ENCODE measurements around the gene TNFSF9. TPM values are rescaled to one million over a fixed set of nuclear protein-coding genes. Genes with fewer than 3 reads are reported as not detected.

The TNFSF9 gene
- total RNA-seq, 1 donor: 16.6 TPM

DNA sequence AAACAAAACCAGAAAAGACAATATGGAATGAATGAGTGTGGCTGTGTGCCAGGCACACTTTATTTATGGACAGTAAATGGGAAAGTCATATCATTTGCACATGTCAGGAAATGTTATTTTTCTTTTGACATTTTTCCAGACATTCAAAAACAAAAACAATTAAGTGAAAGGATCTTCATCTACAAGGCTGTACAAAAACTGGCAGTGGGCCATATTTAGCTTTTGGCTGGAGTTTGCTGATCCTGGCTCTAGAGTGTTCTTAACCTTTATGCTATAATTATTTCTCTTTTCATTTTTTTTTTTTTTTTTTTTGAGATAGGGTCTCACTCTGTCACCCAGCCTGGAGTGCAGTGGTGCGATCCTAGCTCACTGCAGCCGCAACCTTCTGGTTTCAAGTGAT lies 6.5 kb upstream of the TNFSF9 start:
- TF ChIP-seq, protein P1, sequence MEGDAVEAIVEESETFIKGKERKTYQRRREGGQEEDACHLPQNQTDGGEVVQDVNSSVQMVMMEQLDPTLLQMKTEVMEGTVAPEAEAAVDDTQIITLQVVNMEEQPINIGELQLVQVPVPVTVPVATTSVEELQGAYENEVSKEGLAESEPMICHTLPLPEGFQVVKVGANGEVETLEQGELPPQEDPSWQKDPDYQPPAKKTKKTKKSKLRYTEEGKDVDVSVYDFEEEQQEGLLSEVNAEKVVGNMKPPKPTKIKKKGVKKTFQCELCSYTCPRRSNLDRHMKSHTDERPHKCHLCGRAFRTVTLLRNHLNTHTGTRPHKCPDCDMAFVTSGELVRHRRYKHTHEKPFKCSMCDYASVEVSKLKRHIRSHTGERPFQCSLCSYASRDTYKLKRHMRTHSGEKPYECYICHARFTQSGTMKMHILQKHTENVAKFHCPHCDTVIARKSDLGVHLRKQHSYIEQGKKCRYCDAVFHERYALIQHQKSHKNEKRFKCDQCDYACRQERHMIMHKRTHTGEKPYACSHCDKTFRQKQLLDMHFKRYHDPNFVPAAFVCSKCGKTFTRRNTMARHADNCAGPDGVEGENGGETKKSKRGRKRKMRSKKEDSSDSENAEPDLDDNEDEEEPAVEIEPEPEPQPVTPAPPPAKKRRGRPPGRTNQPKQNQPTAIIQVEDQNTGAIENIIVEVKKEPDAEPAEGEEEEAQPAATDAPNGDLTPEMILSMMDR (IDR thresholded peaks at IDR 0.05; ENCODE audit: extremely low read depth, low read depth, low read length): no peak
- no peaks in the 10 kb centered on the region for H3K9me3 ChIP-seq (ENCODE audit: low read depth, low read length)
- H3K4me1 ChIP-seq (ENCODE audit: insufficient read depth, low read length): peaks cover 6% of the 10 kb centered on the region
- H3K27me3 ChIP-seq (ENCODE audit: insufficient read depth, low read length): peaks cover 3% of the 10 kb centered on the region
- peak; percentile 64 for DNase-seq (ENCODE audit: insufficient read length, low spot score, missing footprints)
- H3K27ac ChIP-seq (ENCODE audit: low read depth, low read length): no peak overlapping the region
- H3K36me3 ChIP-seq (ENCODE audit: insufficient read depth, low read length): no peaks in the 10 kb centered on the region
- H2AFZ ChIP-seq (ENCODE audit: low read length): no peak overlapping the region
- H3K4me2 ChIP-seq (ENCODE audit: insufficient read depth, low read length): no peak overlapping the region
- no peaks in the 10 kb centered on the region for H4K20me1 ChIP-seq (ENCODE audit: insufficient read depth, low read length)
- no peak overlapping the region for H3K4me3 ChIP-seq (ENCODE audit: insufficient read depth, low read length)
- H3K79me2 ChIP-seq (ENCODE audit: insufficient read depth, low read length): no peaks in the 10 kb centered on the region

DNA sequence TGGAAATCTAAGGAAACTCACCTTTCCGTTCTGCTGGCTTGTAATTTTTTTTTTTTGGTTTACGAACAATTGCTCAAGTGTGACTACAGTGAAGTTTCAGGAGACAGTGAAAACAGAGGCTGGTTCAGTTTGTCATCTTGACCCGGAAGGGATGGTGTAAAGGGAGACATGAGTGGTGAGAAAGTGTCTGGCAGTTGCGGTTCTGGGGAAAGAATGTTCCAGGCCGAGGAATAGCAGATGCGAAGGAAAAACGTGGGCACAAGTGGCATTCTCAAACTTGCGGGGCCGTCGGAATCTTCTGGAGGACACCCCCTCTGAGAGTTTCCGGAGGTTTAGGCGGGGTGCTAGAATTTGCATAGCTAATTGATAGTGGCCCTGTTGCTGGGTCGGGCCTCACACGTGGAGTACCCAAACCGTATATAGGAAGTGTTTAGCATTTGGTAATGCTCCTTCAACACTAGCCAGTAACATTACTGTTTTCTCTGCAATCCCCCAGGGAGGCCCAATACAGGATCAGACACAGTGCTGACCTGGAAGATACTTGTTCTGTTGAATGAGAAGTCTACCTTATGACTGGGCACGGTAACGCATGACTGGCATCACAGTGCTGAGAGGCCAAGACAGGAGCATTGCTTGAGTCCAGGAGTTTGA lies 2.8 kb upstream of the TNFSF9 start:
- Histone ChIP-seq H3K79me2 (ENCODE audit: insufficient read depth, low read length) (no peaks in the 10 kb centered on the region), H3K4me2 (ENCODE audit: insufficient read depth, low read length) (no peak overlapping the region)

DNA sequence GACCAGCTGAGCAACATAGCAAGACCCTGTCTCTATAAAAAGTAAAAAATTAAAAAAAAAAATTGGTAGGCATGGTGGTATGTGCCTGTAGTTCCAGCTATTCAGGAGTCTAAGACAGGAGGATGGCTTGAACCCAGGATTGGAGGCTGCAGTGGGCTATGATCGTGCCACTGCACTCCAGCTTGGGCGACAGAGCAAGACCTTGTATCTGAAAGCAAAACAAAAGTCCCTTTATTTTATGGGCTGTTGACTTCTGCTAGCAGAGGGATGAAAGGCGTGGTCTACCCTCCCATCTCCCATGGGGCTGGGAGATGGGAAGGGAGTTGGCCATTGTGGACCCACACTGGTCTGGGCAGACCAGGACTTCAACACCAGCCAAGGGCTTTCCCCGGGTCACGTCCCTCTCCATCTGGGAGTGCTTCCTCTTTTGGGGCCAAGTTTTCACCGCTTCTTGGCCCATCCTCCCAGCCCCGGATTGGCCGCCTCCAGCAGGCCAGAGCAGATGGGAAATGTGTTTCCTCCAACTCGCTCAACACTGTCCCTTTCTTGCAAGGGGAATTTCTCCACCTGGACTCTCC lies 2.2 kb upstream of the TNFSF9 start:
- H3K36me3 ChIP-seq (ENCODE audit: insufficient read depth, low read length): no peaks in the 10 kb centered on the region
- no peak overlapping the region for H3K4me2 ChIP-seq (ENCODE audit: insufficient read depth, low read length)
- H4K20me1 ChIP-seq (ENCODE audit: insufficient read depth, low read length): no peaks in the 10 kb centered on the region
- DNase-seq (ENCODE audit: insufficient read length, low spot score, missing footprints): peak; percentile 73
- H3K79me2 ChIP-seq (ENCODE audit: insufficient read depth, low read length): no peaks in the 10 kb centered on the region
- peaks cover 19% of the 10 kb centered on the region for H3K27me3 ChIP-seq (ENCODE audit: insufficient read depth, low read length)
- TF ChIP-seq, protein P1 (IDR thresholded peaks at IDR 0.05; ENCODE audit: extremely low read depth, low read depth, low read length): no peak
- H3K4me3 ChIP-seq (ENCODE audit: insufficient read depth, low read length): no peak overlapping the region
- peaks cover 13% of the 10 kb centered on the region for H3K4me1 ChIP-seq (ENCODE audit: insufficient read depth, low read length)
- no peak overlapping the region for H3K27ac ChIP-seq (ENCODE audit: low read depth, low read length)
- H2AFZ ChIP-seq (ENCODE audit: low read length): no peak overlapping the region
- no peaks in the 10 kb centered on the region for H3K9me3 ChIP-seq (ENCODE audit: low read depth, low read length)

More for the DNA sequence above, 2.8 kb upstream of the TNFSF9 start:
- H3K9me3 ChIP-seq (ENCODE audit: low read depth, low read length): no peaks in the 10 kb centered on the region
- no peak overlapping the region for H3K4me3 ChIP-seq (ENCODE audit: insufficient read depth, low read length)
- no peak overlapping the region for H2AFZ ChIP-seq (ENCODE audit: low read length)
- TF ChIP-seq, protein P1 (IDR thresholded peaks at IDR 0.05; ENCODE audit: extremely low read depth, low read depth, low read length): no peak
- peak; percentile 65 for DNase-seq (ENCODE audit: insufficient read length, low spot score, missing footprints)
- peaks cover 13% of the 10 kb centered on the region for H3K4me1 ChIP-seq (ENCODE audit: insufficient read depth, low read length)
- H3K36me3 ChIP-seq (ENCODE audit: insufficient read depth, low read length): no peaks in the 10 kb centered on the region
- no peak overlapping the region for H3K27ac ChIP-seq (ENCODE audit: low read depth, low read length)
- no peaks in the 10 kb centered on the region for H4K20me1 ChIP-seq (ENCODE audit: insufficient read depth, low read length)
- H3K27me3 ChIP-seq (ENCODE audit: insufficient read depth, low read length): peaks cover 19% of the 10 kb centered on the region

DNA sequence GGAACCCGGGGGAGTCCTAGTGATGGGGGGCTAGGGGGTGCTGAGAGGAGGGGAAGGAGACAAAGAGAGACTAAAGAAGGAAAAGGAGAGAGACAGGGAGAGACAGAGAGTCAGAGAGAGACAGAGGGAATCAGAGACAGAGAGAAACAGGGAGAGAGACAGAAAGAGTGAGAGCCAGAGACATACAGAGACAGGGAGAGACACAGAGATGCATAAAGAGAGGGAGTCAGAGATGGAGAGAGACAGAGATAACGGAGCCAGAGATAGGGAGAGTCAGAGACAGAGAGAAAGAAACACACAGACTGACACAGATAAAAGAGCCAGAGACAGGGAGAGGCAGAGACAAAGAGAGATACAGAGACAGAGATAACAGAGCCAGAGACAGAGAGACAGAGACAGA lies 1.5 kb upstream of the TNFSF9 start:
- no peaks in the 10 kb centered on the region for H3K36me3 ChIP-seq (ENCODE audit: insufficient read depth, low read length)
- H3K79me2 ChIP-seq (ENCODE audit: insufficient read depth, low read length): no peaks in the 10 kb centered on the region
- peaks cover 19% of the 10 kb centered on the region for H3K27me3 ChIP-seq (ENCODE audit: insufficient read depth, low read length)
- H3K4me1 ChIP-seq (ENCODE audit: insufficient read depth, low read length): peaks cover 13% of the 10 kb centered on the region
- H3K4me2 ChIP-seq (ENCODE audit: insufficient read depth, low read length): no peak overlapping the region
- H2AFZ ChIP-seq (ENCODE audit: low read length): no peak overlapping the region
- no peak overlapping the region for H3K27ac ChIP-seq (ENCODE audit: low read depth, low read length)
- H3K9me3 ChIP-seq (ENCODE audit: low read depth, low read length): no peaks in the 10 kb centered on the region
- H3K4me3 ChIP-seq (ENCODE audit: insufficient read depth, low read length): no peak overlapping the region
- H4K20me1 ChIP-seq (ENCODE audit: insufficient read depth, low read length): no peaks in the 10 kb centered on the region
- no peak for DNase-seq (ENCODE audit: insufficient read length, low spot score, missing footprints)
- TF ChIP-seq, protein P1 (IDR thresholded peaks at IDR 0.05; ENCODE audit: extremely low read depth, low read depth, low read length): no peak
